Glutamatergic neuron (in vitro differentiated cells): ENCODE results near the gene FAM174C. TPM values are rescaled to one million over a fixed set of nuclear protein-coding genes. Genes with fewer than 3 reads are reported as not detected.

Experiments
- DNase-seq: peaks from one replicate; pipeline ENCODE4 v3.0.0; 2022
- H3K27ac Mint-ChIP-seq: one replicate; pipeline ENCODE4 v1.8.0; 2020; ENCODE audit warnings: mild to moderate bottlenecking, mixed read lengths, inconsistent platforms; ENCODE audit not compliant: unreplicated experiment
- H3K27me3 Mint-ChIP-seq: one replicate; pipeline ENCODE4 v1.8.0; 2020; ENCODE audit warnings: mild to moderate bottlenecking, moderate library complexity, mixed read lengths, inconsistent platforms; ENCODE audit not compliant: unreplicated experiment
- H3K36me3 Mint-ChIP-seq: one replicate; pipeline ENCODE4 v1.8.0; 2020; ENCODE audit warnings: mild to moderate bottlenecking, mixed read lengths, inconsistent platforms; ENCODE audit not compliant: unreplicated experiment
- H3K4me1 Mint-ChIP-seq: one replicate; pipeline ENCODE4 v1.8.0; 2020; ENCODE audit warnings: mild to moderate bottlenecking, low read depth, mixed read lengths, inconsistent platforms; ENCODE audit not compliant: unreplicated experiment
- H3K4me3 Mint-ChIP-seq: one replicate; pipeline ENCODE4 v1.8.0; 2020; ENCODE audit warnings: mild to moderate bottlenecking, mixed read lengths, inconsistent platforms; ENCODE audit not compliant: unreplicated experiment
- H3K9me3 Mint-ChIP-seq: one replicate; pipeline ENCODE4 v1.8.0; 2020; ENCODE audit warnings: mild to moderate bottlenecking, moderate library complexity, mixed read lengths, inconsistent platforms; ENCODE audit not compliant: unreplicated experiment
- total RNA-seq: library from RNA; stranded (reverse); fragmentation: NEBNext Ultra II Directional; extraction: Animal tissue kit (Norgen Biotek cat#: 25700); gene quantifications from one replicate; pipeline ENCODE4 v1.2.1, GENCODE V29; 2021; ENCODE audit not compliant: unreplicated experiment
- TF ChIP-seq, protein P1 (sequence below): fragments of 200-600 bp; sonication (generic); IDR thresholded peaks from one replicate; pipeline ENCODE4 v1.5.0; 2021; ENCODE audit not compliant: partially characterized antibody, unreplicated experiment

The FAM174C gene
- total RNA-seq, 1 donor from 2014 or later, result 17.3 TPM

GRCh38 chr19:1237754-1238368, 37.5 kb upstream of the FAM174C start, which contains the start of gene CBARP:
Gene CBARP, minus strand, starts transcription at chr19:1238005. Its CDS starts 1,905 bp downstream, at chr19:1236100.
- Mint-ChIP-seq H3K36me3 (no peaks in the 10 kb centered on the region), H3K9me3 (peaks cover 14% of the 10 kb centered on the region), H3K27me3 (peaks cover 17% of the 10 kb centered on the region), H3K4me3 (peak within 1 kb of the TSS; percentile 75), H3K4me1 (peaks cover 2% of the 10 kb centered on the region), H3K27ac (peak within 1 kb of the TSS; percentile 48)
- TF ChIP-seq, protein P1, sequence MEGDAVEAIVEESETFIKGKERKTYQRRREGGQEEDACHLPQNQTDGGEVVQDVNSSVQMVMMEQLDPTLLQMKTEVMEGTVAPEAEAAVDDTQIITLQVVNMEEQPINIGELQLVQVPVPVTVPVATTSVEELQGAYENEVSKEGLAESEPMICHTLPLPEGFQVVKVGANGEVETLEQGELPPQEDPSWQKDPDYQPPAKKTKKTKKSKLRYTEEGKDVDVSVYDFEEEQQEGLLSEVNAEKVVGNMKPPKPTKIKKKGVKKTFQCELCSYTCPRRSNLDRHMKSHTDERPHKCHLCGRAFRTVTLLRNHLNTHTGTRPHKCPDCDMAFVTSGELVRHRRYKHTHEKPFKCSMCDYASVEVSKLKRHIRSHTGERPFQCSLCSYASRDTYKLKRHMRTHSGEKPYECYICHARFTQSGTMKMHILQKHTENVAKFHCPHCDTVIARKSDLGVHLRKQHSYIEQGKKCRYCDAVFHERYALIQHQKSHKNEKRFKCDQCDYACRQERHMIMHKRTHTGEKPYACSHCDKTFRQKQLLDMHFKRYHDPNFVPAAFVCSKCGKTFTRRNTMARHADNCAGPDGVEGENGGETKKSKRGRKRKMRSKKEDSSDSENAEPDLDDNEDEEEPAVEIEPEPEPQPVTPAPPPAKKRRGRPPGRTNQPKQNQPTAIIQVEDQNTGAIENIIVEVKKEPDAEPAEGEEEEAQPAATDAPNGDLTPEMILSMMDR, result no peak
- DNase-seq, result peak; percentile 74

DNA sequence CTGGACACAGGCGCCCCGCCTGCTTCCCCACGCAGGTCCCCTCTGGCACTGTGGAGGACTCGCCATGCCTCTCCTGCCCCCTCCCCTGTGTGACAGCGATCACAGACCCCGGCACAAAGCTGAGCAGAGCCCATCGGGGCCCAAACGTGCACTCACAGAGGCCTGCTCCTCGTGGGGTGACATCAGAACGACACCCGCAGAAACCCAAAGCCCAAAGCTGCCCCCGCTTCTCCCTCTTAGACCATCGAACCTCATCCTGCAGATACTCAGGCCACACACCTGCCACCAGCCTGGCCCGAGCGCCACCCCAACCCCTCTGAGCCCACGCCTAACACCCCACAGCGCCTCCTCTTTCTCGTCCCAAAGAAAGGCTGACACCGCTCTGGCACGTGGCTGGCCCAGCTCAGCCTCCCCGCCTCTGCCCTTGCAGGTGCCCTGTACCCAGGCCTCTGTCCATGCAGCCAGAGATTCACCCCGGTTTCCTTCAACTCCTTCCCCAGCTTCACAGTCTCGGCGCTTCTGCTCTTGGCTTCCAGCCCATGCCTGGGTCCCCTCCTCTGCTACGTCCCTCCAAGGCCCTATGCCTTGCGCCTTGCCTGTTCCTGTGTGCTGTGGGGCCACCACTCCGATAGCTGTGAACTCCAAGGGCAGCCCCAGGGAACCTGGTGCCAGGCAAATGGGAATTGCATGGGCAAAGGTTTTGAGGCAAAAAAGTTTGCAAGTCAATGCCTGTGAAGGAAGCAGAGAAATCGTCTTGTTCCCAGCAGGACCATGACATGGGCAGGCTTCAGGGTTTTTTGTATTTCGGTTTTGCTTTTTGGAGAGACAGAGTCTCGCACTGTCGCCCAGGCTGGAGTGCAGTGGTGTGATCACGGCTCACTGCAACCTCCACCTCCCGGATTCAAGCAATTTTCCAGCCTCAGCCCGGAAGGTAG, 36.7 kb upstream of the FAM174C start:
- H3K9me3 Mint-ChIP-seq, result peaks cover 14% of the 10 kb centered on the region
- TF ChIP-seq, protein P1, result no peak
- no peak for DNase-seq
- H3K27me3 Mint-ChIP-seq, result peaks cover 17% of the 10 kb centered on the region
- H3K27ac Mint-ChIP-seq, result peak overlapping the region; percentile 72
- H3K4me3 Mint-ChIP-seq, result peak overlapping the region; percentile 75
- H3K4me1 Mint-ChIP-seq, result peaks cover 2% of the 10 kb centered on the region
- no peaks in the 10 kb centered on the region for H3K36me3 Mint-ChIP-seq

DNA sequence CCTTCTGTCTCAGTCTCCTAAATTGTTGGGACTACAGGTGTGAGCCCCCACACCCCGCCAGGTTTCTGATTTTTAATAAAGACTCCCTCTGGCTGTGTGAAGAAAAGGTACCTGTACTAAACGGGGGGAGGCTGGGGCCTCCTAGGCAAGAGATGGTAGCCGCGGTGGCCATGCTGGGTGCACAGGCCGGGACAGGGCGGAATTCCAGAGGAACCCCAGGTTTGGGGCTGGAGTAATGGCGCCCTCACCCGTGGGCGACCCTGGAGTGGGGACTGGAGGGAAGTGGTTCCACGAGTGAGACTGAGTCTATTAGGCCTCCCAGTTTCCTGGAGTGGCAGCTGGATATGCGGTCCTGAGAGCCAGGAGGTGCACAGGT, 35.9 kb upstream of the FAM174C start:
- Mint-ChIP-seq H3K27me3 (peaks cover 17% of the 10 kb centered on the region), H3K9me3 (peaks cover 14% of the 10 kb centered on the region), H3K36me3 (no peaks in the 10 kb centered on the region), H3K4me1 (peaks cover 2% of the 10 kb centered on the region), H3K27ac (peak overlapping the region; percentile 72), H3K4me3 (peak overlapping the region; percentile 75)
- TF ChIP-seq, protein P1, result no peak
- no peak for DNase-seq

DNA sequence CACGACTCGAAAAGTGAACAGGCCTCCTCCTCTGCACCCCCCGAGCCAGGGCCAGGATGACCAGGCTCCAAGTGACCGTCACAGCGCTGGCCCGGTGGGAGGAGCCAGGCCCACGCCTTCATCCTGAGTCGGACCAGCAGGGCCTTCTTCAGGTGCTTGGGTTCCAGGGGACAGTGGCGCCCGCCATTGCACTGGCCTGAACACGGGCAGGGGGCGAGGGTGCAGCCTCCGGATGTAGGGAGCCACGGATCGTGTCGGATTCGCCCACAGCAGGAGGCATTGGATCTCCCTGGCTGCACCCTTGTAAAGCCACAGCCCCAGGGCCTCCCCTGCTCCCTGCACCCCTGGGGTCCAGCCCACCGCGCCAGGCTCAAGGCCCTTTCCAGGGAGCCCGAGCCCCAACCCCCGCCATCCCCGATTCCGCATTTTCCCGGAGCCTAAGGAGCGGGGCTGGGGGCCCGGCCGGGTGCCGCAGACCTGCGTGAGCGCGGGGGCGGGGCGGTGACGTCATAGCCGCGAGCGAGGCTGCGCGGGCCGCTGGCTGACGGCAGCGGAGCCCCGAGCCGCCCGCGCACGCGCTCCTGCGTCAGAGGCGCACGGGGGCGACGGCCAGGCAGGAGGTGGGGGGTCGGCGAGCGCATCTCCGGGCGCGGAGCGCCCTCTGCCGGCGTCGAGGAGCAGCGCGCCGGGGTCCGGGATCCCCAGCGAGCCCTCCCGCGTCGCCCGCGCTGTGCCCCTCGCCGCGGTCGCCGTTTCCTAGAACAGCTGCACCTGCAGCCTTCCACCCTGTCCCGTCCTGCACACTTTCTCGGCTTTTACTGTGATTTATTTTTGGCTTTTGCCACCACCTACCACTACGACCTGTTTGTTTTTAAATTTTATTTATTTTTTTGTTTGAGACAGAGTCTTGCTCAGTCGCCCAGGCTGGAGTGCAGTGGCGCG, 35.3 kb upstream of the FAM174C start:
- Mint-ChIP-seq H3K27ac (peak overlapping the region; percentile 80), H3K9me3 (peaks cover 14% of the 10 kb centered on the region), H3K4me1 (peaks cover 4% of the 10 kb centered on the region), H3K36me3 (no peaks in the 10 kb centered on the region), H3K27me3 (peaks cover 17% of the 10 kb centered on the region), H3K4me3 (peak overlapping the region; percentile 80)
- DNase-seq, result peak; percentile 95
- TF ChIP-seq, protein P1, result peak; percentile 92
